PC-9 (cell line): Measurements from ENCODE around the gene RNF157. TPM values are rescaled to one million over a fixed set of nuclear protein-coding genes. Genes with fewer than 3 reads are reported as not detected.
A peak's percentile ranks its signal among the peaks of the same experiment; 100 is the strongest.

Experiments used
- BruUV-seq: library from RNA; stranded (reverse); fragments of 400-500 nt; replicated peaks from 2 replicates; lab custom pipeline; 2021; lab: Mats Ljungman, UMichigan
- CTCF ChIA-PET: fragments of 300-600 bp; sonication (Branson Sonifier 250); formaldehyde crosslinking; loops from one replicate; lab custom pipeline; 2022; ENCODE audit warnings: antibody characterized with exemption; lab: Charles Lee
- POLR2A ChIA-PET: fragments of 300-600 bp; sonication (Branson Sonifier 250); formaldehyde crosslinking; loops from one replicate; lab custom pipeline; 2022; ENCODE audit warnings: antibody characterized with exemption; ENCODE audit not compliant: unreplicated experiment; lab: Charles Lee
- DNase-seq, 2 experiments: peaks; one replicate each; pipeline versions ENCODE4 v3.0.0 to v3.0.0-alpha.2; 2015 to 2022; ENCODE audit warnings: mixed read lengths in 1 of 2
- H2AFZ ChIP-seq: fragments of 200-600 bp; sonication (generic); 2 replicates; pipeline ENCODE4 v1.8.1; 2017; ENCODE audit warnings: antibody characterized with exemption
- H3F3A ChIP-seq: fragments of 200-600 bp; sonication (generic); 2 replicates; pipeline ENCODE4 v1.8.1; 2017; ENCODE audit warnings: antibody characterized with exemption, mild to moderate bottlenecking, low read depth; ENCODE audit not compliant: insufficient read depth
- H3K27ac ChIP-seq: fragments of 200-600 bp; sonication (generic); 2 replicates; pipeline ENCODE4 v1.6.1; 2016; ENCODE audit warnings: mixed run types
- H3K27me3 ChIP-seq: fragments of 200-600 bp; sonication (generic); 2 replicates; pipeline ENCODE4 v1.6.1; 2016; ENCODE audit warnings: low read depth, mixed run types; ENCODE audit not compliant: insufficient read depth
- H3K36me3 ChIP-seq: fragments of 200-600 bp; sonication (generic); 2 replicates; pipeline ENCODE4 v1.6.1; 2016; ENCODE audit warnings: low read depth, mixed run types
- H3K4me1 ChIP-seq: fragments of 200-600 bp; sonication (generic); replicated peaks from 2 replicates; pipeline ENCODE4 v1.6.1; 2016; ENCODE audit warnings: mixed run types; ENCODE audit not compliant: insufficient read depth
- H3K4me2 ChIP-seq: fragments of 200-600 bp; sonication (generic); 2 replicates; pipeline ENCODE4 v1.6.1; 2017; ENCODE audit warnings: mixed run types
- H3K4me3 ChIP-seq: fragments of 200-600 bp; sonication (generic); 2 replicates; pipeline ENCODE4 v1.6.1; 2016; ENCODE audit warnings: mixed run types
- H3K79me2 ChIP-seq: fragments of 200-600 bp; sonication (generic); 2 replicates; pipeline ENCODE4 v1.6.1; 2017; ENCODE audit warnings: low read depth, mixed run types
- H3K9me2 ChIP-seq: fragments of 200-600 bp; sonication (generic); 2 replicates; pipeline ENCODE4 v1.8.1; 2017; ENCODE audit warnings: mild to moderate bottlenecking; ENCODE audit not compliant: insufficient read depth
- H3K9me3 ChIP-seq: fragments of 200-600 bp; sonication (generic); 2 replicates; pipeline ENCODE4 v1.8.1; 2016; ENCODE audit warnings: low read depth; ENCODE audit not compliant: insufficient read depth
- H4K20me1 ChIP-seq: fragments of 200-600 bp; sonication (generic); 2 replicates; pipeline ENCODE4 v1.8.1; 2017; ENCODE audit not compliant: insufficient read depth
- CTCF ChIP-seq: fragments of 200-600 bp; sonication (generic); conservative IDR thresholded peaks from 2 replicates; pipeline ENCODE4 v1.6.1; 2017; ENCODE audit warnings: mixed run types, antibody characterized with exemption, mild to moderate bottlenecking, moderate library complexity
- EZH2 ChIP-seq: fragments of 200-600 bp; sonication (generic); IDR thresholded peaks from 2 replicates; pipeline ENCODE4 v1.8.0; 2017; ENCODE audit warnings: antibody characterized with exemption, low read depth
- intact Hi-C: fragments of 100-400 bp; cut with micrococcal nuclease; formaldehyde crosslinking; loops from one replicate; pipeline ENCODE4 v1.10.0; 2022; ENCODE audit not compliant: unreplicated experiment
- total RNA-seq: library from RNA; stranded (reverse); gene quantifications from 2 replicates; pipeline ENCODE4 v1.2.3, GENCODE V29; 2021

RNF157 gene
- total RNA-seq, 1 experiment from 2014 or later: 7.2 TPM

- DNase-seq: no peak
- H3K4me3 ChIP-seq: no peak overlapping the region
- H4K20me1 ChIP-seq: no peaks in the 10 kb centered on the region
- H3K79me2 ChIP-seq: no peaks in the 10 kb centered on the region
- ChIA-PET POLR2A (interaction anchor here (0.6 kb wide), 1 partner anchor 229 kb away, joined by 3 read pairs; no protein-coding TSS in a partner anchor), CTCF (no interaction called here)
- TF ChIP-seq CTCF: no peak
- TF ChIP-seq EZH2: no peak
- intact Hi-C loops: no loop called here
- H3K9me2 ChIP-seq: no peaks in the 10 kb centered on the region
- H3K9me3 ChIP-seq: no peaks in the 10 kb centered on the region
- no peaks in the 10 kb centered on the region for H3K27me3 ChIP-seq
- no peak overlapping the region for H3K27ac ChIP-seq
- no peaks in the 10 kb centered on the region for H3K4me1 ChIP-seq
- no TSS peak for BruUV-seq
- H2AFZ ChIP-seq: no peak overlapping the region
- H3K4me2 ChIP-seq: no peak overlapping the region
- H3F3A ChIP-seq: no peaks in the 10 kb centered on the region
- no peaks in the 10 kb centered on the region for H3K36me3 ChIP-seq
These were observed 128.3 kb downstream of the RNF157 start for GRCh38 chr17:76111956-76112355.

DNA sequence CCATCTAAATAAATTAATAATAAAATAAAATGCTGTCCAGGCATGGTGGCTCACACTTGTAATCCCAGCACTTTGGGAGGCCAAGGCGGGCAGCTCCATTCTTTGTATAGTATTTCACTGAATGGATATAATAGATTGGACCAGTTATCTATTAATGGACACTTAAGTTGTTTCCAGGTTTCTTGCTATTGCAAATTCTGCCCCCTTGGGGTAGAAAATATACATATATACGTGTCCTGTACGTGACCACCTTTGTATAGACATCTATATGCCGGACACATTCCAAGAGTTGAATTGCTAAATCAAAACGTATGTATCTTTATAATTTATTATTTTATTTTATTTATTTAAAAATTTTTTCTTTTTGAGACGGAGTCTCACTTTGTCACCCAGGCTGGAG is 132.8 kb downstream of the RNF157 start:
- H3K4me3 ChIP-seq: no peak overlapping the region
- H2AFZ ChIP-seq: no peak overlapping the region
- no peaks in the 10 kb centered on the region for H4K20me1 ChIP-seq
- TF ChIP-seq CTCF: peak; percentile 32; the same call in 1 of the 2 replicates
- no peak for TF ChIP-seq EZH2
- intact Hi-C loops: loop anchor here (10.0 kb wide), 1 partner anchor 203 kb away; the partner anchor contains the start of gene MRPL38
- no peaks in the 10 kb centered on the region for H3K9me3 ChIP-seq
- no peaks in the 10 kb centered on the region for H3K9me2 ChIP-seq
- H3K36me3 ChIP-seq: no peaks in the 10 kb centered on the region
- no peak for DNase-seq
- no peak overlapping the region for H3K4me2 ChIP-seq
- CTCF ChIA-PET: no interaction called here
- H3K27me3 ChIP-seq: no peaks in the 10 kb centered on the region
- BruUV-seq: no TSS peak
- H3K4me1 ChIP-seq: peaks cover 4% of the 10 kb centered on the region
- H3K79me2 ChIP-seq: peaks cover 8% of the 10 kb centered on the region
- POLR2A ChIA-PET: interaction anchor here (0.6 kb wide), 1 partner anchor 161 kb away, joined by 3 read pairs; no protein-coding TSS in a partner anchor
- H3F3A ChIP-seq: peaks cover 6% of the 10 kb centered on the region; the same call in 1 of the 2 replicates
- no peak overlapping the region for H3K27ac ChIP-seq

- Histone ChIP-seq H3K79me2 (peaks cover 13% of the 10 kb centered on the region), H3K4me3 (no peak overlapping the region), H3K36me3 (no peaks in the 10 kb centered on the region), H2AFZ (no peak overlapping the region), H3K27ac (no peak overlapping the region), H3K27me3 (no peaks in the 10 kb centered on the region), H3K9me3 (no peaks in the 10 kb centered on the region), H3K9me2 (no peaks in the 10 kb centered on the region), H3K4me2 (no peak overlapping the region), H3F3A (peaks cover 6% of the 10 kb centered on the region; the same call in 1 of the 2 replicates), H4K20me1 (no peaks in the 10 kb centered on the region), H3K4me1 (peaks cover 7% of the 10 kb centered on the region)
- DNase-seq: no peak
- no TSS peak for BruUV-seq
- intact Hi-C loops: loop anchor here (10.0 kb wide), 1 partner anchor 202 kb away; the partner anchor contains the start of gene MRPL38
- POLR2A ChIA-PET: interaction anchor here (0.7 kb wide), 1 partner anchor 145 kb away, joined by 5 read pairs; no protein-coding TSS in a partner anchor
- TF ChIP-seq EZH2 (no peak), CTCF (no peak)
- CTCF ChIA-PET: interaction anchor here (1.5 kb wide), 1 partner anchor 92 kb away, joined by 3 read pairs; no protein-coding TSS in a partner anchor
These were observed 133.6 kb downstream of the RNF157 start for GRCh38 chr17:76106703-76107102.
